GM19395 (cell line): ENCODE data around the gene CGB2.
"Not testable (repeated sequence)": the region's sequence is repeated elsewhere in the genome, so short reads cannot be mapped to it uniquely, and the experiment has no call there.

Experiments
- ATAC-seq: cut with Tn5 transposase; IDR thresholded peaks from one replicate; pipeline ENCODE4 v1.9.1; 2021; ENCODE audit warnings: mild to moderate bottlenecking, moderate library complexity; ENCODE audit not compliant: unreplicated experiment

CGB2 gene

GRCh38 chr19:49030323-49030722 is 1.4 kb upstream of the CGB2 start:
- ATAC-seq, result not testable (repeated sequence)

GRCh38 chr19:49036815-49037214 is 5.1 kb downstream of the CGB2 start, which contains the start of gene CGB1:
Gene CGB1 (minus strand): TSS chr19:49036895. CDS start chr19:49036711, 184 bp downstream.
- ATAC-seq, result not testable (repeated sequence)

- not testable (repeated sequence) for ATAC-seq
Observed at GRCh38 chr19:49038111-49038510, 6.4 kb downstream of the CGB2 start.

DNA sequence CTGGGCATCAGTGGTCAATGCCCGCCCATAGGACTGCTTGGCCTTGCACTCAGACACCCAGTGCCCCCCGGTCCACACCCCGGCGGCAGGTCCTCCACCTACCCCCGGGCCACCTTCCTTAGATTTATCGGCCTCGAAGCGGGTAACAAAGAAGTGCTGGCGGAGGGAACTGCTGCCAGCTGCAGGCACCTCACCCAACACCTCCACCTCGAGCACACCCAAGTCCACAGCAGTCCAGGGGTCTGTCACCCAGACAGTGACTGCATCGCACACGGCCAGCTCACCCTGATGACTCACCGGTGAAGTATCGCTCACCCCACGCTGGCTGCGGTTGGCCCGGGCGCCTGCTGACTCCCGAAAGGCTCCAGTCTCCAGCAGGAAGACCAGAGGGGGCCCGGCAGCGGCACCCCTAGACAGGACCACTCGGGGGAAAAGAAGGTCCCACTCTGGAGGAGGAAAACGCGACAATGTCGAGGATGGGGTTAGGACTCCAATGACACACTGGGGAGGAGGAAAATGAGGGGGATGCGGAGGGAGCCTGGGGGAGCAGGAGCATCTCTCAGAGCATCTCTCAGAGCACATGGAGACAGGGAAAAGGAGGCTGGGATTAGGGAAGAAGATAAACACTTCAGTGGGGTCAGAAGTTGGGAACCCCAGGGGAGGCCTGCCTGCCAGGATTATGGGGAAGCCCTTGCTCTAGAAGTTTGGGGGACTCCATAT is 7.0 kb downstream of the CGB2 start:
- ATAC-seq, result not testable (repeated sequence)

- not testable (repeated sequence) for ATAC-seq
Observed at GRCh38 chr19:49039736-49040135, 8.0 kb downstream of the CGB2 start.

DNA sequence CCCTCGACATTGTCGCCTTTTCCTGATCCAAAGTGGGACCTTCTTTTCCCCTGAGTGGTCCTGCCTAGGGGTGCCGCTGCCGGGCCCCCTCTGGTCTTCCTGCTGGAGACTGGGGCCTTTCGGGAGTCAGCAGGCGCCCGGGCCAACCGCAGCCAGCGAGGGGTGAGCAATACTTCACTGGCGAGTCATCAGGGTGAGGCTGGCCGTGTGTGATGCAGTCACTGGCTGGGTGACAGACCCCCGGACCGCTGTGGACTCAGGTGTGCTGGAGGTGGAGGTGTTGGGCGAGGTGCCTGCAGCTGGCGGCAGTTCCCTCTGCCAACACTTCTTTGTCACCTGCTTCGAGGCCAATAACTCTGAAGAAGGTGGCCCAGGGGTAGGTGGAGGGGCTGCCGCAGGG is 10.5 kb downstream of the CGB2 start:
- no peak for ATAC-seq

- not testable (repeated sequence) for ATAC-seq
Observed at GRCh38 chr19:49042666-49043065, 11.0 kb downstream of the CGB2 start.

GRCh38 chr19:49043548-49043947 is 11.9 kb downstream of the CGB2 start, which contains the start of gene CGB5:
Gene CGB5 (plus strand): TSS chr19:49043848. CDS start chr19:49044210, 362 bp downstream.
- ATAC-seq, result not testable (repeated sequence)

DNA sequence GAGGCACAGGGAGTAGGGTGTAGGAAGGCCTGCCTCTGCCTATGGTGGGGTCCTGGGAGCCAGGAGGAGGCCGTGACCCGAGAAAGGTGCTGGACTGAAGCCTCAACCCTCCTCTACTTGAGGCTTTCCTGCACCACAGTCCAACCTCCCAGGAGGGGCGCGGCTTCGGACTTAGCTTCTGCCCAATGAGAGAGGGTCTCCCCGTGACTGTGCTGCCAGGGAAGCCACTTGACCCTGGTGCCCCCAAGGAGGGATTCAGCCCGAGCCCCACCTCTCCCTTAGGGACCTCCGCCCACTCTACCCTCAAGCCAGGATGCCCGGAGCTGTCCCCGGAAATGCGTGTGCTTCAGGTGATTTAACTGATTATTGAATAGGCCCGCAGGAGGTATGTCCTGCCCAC is 17.3 kb downstream of the CGB2 start, which contains the start of gene CGB8:
TSS of gene CGB8 (minus strand) at position 101 of the 400 bp plus-strand sequence. CDS start 372 bp downstream, outside the sequence.
- not testable (repeated sequence) for ATAC-seq

GRCh38 chr19:49049834-49050233 is 18.1 kb downstream of the CGB2 start:
- not testable (repeated sequence) for ATAC-seq

DNA sequence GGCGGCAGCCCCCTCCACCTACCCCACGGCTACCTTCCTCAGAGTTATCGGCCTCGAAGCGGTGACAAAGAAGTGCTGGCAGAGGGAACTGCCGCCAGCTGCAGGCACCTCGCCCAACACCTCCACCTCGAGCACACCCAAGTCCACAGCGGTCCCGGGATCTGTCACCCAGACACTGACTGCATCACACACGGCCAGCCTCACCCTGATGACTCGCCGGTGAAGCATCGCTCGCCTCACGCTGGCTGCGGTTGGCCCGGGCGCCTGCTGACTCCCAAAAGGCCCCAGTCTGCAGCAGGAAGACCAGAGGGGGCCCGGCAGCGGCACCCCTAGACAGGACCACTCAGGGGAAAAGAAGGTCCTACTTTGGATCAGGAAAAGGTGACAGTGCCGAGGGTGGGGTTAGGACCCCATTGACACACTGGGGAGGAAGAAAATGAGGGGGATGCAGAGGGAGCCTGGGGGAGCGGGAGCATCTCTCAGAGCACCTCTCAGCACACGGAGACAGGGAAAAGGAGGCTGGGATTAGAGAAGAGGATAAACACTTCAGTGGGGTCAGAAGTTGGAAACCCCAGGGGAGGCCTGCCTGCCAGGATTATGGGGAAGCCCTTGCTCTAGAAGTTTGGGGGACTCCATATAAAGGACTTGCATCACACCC is 18.8 kb downstream of the CGB2 start:
- ATAC-seq, result not testable (repeated sequence)

DNA sequence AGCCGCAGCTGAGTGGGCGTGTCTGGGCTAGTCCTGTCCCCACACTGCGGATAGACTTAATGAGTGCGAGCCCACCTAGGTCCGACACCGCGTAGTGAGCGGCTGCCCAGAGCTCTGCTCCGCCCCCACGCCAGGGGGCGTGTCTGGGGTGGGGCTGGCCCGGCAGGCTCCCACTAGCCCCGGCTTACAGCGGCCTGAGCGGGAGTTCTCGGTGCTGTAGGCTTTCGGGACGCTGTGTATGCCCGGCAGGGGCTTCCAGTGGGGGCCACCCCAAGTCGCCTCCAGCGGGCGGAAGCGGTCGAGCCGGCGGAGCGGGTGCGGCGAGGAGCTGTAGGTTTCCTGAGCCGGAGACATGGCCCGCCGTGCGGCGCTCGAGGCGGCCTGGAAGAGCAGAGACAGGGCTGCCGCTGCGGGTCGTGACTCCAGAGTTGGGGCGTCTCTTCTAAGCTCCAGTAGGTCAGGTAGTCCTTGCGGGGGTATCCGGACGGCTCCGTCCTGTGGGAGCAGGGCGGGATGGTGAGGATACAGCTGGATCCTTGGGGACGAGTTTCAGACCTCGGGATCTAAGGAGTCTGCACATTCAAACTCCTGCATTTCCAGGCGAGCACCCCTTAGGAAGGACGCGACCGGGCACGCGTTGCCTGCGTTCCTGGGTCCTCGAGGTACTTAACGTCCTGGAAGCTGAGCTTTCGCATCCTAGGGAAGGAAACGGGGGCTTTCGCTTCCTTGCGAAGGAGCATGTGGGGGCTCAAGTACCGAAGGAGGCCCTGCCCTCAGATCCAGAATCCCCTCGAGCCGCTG is 24.6 kb downstream of the CGB2 start:
- ATAC-seq, result no peak

GRCh38 chr19:49056902-49057596 is 25.4 kb downstream of the CGB2 start:
- not testable (repeated sequence) for ATAC-seq

- no peak for ATAC-seq
Observed at GRCh38 chr19:49057636-49058234, 26.0 kb downstream of the CGB2 start, which contains the start of gene CGB7. Gene CGB7 (minus strand): TSS chr19:49057749. CDS start chr19:49055375, 2,374 bp downstream.

DNA sequence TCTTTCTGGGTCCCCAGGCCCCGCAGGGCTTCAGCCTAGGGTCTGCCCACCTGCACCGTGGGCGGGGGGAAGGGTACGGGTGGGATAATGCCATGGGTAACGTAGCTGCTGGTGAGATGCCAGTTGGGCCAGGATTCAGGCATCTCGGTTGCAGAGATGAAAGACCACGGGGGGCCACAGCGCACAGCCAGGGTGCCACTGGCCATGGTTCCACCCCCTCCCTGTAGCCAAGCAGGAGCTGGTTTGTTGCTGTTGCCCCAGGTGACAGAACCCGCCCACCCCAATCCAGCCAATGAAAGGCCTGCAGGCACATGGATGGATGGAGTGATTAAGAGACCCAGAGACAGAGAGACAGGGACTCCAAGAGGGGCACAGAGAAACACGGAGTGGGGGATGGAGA is 26.9 kb downstream of the CGB2 start:
- no peak for ATAC-seq

DNA sequence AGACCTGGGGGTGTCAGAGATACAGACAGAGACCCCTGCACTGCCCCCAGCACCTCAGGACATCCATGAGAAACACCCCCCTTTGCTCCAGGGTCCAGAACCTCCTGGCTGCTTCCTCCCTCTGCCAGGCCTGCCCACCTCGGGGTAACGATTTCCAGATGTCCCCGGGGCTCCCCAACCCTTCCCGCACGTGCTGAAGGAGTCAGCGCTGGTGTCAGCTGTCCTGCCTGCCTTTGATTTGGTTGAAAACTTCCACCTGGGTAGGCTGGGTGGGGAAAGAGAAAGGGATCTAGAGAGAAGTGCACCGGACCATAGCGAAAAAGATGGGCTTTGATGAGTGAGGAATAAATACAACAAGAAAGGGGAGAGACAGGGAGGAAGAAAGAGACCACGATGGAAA is 27.4 kb downstream of the CGB2 start:
- no peak for ATAC-seq

DNA sequence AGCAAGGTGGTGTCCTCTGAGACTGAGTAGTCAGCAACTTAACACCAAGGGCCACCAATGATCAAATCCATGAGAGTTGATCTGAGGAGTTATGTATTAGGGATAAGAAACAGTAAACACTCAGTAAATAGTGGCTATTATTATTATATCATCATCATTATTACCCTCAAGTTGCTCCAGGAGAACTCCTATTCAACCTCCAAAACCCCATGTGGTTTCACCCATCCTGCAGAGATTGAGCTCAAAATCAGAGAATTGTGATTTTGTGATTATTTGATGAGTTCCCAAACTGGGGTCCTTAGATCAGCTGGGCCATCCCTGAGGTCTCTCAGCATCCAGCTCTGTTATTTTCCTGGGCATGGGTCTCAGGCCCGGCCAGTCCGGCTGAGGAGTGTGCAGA is 29.3 kb downstream of the CGB2 start:
- ATAC-seq, result no peak

GRCh38 chr19:49061445-49061844 is 29.8 kb downstream of the CGB2 start:
- ATAC-seq, result no peak

- ATAC-seq, result no peak
Observed at GRCh38 chr19:49064029-49064629, 32.4 kb downstream of the CGB2 start.
